HTERT RPE-1 (cell line): ENCODE results near the gene MINDY1.

Source experiments
- in situ Hi-C: fragments of 300-500 bp; cut with MboI; formaldehyde crosslinking; loops from 4 replicates; pipeline ENCODE4 v1.14.3; 2020; ENCODE audit warnings: low sequenced_read_pairs

MINDY1 gene

GRCh38 chr1:150966011-150966410 is 40.7 kb downstream of the MINDY1 start:
- in situ Hi-C loops, result no loop called here

DNA sequence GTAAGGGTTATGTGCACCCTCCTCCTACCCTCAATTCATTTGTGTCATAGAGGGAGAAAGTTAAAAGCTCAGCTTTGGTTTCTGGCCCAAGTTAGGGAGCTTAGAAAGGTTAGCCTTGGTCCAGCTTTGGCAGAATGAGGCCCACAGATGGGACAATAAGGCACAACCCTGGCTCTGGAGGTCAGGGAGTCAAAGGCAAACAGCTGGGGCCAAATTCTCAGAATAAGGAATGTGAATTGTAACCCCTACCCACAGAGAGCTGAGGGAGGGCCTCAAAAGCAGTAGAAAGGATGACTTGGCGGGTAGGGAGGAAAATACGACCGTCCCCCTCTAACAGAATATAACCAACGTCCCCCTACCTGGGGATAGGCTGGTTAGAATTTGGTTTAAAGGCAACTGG is 41.1 kb downstream of the MINDY1 start:
- in situ Hi-C loops, result no loop called here

DNA sequence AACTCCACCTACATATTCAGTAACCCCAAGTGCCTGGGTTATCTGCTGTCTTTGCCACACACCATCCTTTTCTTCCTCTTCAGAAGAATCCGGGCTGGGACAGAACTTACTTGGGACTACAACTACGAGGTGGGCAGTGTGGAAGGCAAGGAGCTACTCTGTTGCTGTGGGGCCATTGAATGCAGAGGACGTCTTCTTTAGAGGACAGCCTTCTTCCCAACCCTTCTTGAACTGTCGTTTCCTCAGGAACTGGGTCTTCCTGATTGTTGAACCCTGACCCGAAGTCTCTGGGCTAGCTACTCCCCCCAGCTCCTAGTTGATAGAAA is 42.6 kb downstream of the MINDY1 start:
- in situ Hi-C loops, result no loop called here

- in situ Hi-C loops, result no loop called here
Measured at GRCh38 chr1:150963321-150964163, 43.2 kb downstream of the MINDY1 start.

DNA sequence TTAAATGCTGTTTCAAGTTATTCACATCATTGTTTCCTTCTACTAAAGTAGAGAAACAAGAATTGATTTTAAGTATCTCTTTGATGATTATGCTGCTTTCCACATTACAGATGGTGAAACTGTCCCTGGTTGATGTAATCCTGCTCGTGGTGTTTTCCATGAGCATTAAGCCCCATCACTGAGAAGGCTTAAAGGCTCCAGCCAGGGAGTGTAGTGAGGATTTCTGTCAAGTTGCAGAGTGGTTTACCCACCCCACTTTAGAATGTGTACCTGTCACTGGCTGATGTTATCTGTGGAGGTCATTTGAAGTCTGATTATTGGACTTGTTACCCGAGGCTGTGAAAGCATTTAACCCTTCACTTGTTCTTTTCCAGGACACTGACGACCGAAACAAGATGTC is 44.9 kb downstream of the MINDY1 start:
- in situ Hi-C loops, result no loop called here

DNA sequence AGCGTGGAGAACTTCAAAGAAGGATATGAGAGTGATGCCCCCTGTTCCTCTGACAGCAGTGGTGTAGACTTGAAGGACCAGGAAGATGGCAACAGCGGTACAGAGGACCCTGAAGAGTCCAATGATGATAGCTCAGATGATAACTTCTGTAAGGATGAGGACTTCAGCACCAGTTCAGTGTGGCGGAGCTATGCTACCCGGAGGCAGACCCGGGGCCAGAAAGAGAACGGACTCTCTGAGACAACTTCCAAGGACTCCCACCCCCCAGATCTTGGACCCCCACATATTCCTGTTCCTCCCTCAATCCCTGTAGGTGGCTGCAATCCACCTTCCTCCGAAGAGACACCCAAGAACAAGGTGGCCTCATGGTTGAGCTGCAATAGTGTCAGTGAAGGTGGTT is 46.1 kb downstream of the MINDY1 start:
- in situ Hi-C loops, result no loop called here

GRCh38 chr1:150957666-150958065 is 49.0 kb downstream of the MINDY1 start:
- in situ Hi-C loops, result no loop called here

DNA sequence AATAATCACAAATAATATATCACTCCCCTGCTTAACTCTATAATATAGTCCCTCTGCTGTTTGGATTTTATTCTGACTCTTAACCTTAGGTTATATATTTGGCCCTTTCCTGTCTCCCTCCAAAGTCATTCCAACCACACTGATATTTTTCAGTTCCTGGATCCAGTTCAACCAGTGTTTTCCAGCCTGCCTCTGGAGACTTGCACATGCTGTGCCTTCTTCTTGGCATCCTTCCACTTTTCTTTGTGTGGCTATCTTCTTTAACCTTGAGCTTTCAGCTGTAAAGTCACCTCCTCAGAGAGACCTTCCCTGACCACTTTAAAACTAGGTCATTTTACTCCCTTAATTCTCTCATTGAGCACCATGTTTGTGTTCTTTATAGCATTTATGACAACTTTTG is 51.4 kb downstream of the MINDY1 start:
- in situ Hi-C loops, result no loop called here

DNA sequence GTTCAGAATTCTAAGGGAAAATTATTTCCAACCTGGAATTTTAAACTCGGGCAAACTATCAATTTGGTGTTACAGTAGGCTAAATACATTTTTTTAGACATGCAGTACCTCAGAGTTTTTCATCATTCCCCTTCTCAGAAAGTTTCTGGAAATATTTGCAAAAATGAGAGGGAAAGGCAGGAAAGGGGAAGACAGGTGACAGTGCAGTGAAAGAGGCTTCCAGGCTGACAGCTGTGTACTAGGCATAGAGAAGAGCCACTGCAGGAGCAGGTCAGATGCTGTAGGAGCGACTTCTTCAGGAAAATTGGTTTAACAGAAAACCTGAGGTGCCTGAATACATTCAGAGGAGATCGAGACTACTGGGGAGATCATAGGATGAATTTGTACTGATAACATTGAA is 52.0 kb downstream of the MINDY1 start:
- in situ Hi-C loops, result no loop called here
